ENCODE measurements around the gene KIAA1549.

GRCh38 chr7:138891446-138891810, 89.8 kb downstream of the KIAA1549 start:
- no peak for TF ChIP-seq CTCF (IDR thresholded peaks at IDR 0.05; ENCODE audit: insufficient read depth, low read length, poor library complexity, severe bottlenecking)
- TF ChIP-seq EZH2phosphoT487 (conservative IDR thresholded peaks at IDR 0.05; ENCODE audit: low read length): no peak
